Adrenal gland (tissue), 5 donors: ENCODE data around the gene CLSTN3.

Experiments
- POLR2A ChIP-seq, 2 donors: fragments of 450-650 bp; IDR thresholded peaks; one replicate each; pipeline ENCODE4 v1.6.1; 2017; ENCODE audit warnings: antibody characterized with exemption in 2 of 2, mild to moderate bottlenecking in 2 of 2, moderate library complexity in 1 of 2
- TF ChIP-seq, protein P1 (sequence below), 6 experiments: fragments of 450-650 bp in 4 of 6; fragments of 200-600 bp in 2 of 6; sonication (generic) in 1 of 6; IDR thresholded peaks; 1 replicate in 5 of 6; 2 replicates in 1 of 6; pipeline versions ENCODE4 v1.5.1 to v1.8.0; 2016 to 2021; ENCODE audit warnings: antibody characterized with exemption in 6 of 6, mild to moderate bottlenecking in 2 of 6, moderate library complexity in 1 of 6
- donor health status: DM: no; HTN: no; CAD: no.

DNA sequence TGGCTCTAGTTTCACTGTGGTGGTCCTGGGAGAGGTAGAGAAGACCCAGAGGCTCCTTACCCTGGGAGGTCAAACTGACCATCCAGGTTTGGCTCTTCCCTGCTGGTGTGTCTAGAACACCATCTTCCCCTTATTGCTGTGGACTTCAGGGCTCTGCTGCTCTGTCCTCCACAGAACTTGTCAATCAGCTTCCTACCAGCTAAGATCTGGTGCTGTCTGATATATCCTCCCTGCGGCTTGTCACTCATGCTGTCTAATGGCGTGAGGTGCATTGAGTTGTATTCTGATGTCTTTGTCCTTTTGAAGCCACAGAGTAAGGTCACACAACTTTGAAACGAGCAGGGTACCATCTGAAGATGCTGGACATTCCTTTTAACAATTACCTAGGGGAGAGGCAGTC lies 14.0 kb upstream of the CLSTN3 start:
- TF ChIP-seq, protein P1, sequence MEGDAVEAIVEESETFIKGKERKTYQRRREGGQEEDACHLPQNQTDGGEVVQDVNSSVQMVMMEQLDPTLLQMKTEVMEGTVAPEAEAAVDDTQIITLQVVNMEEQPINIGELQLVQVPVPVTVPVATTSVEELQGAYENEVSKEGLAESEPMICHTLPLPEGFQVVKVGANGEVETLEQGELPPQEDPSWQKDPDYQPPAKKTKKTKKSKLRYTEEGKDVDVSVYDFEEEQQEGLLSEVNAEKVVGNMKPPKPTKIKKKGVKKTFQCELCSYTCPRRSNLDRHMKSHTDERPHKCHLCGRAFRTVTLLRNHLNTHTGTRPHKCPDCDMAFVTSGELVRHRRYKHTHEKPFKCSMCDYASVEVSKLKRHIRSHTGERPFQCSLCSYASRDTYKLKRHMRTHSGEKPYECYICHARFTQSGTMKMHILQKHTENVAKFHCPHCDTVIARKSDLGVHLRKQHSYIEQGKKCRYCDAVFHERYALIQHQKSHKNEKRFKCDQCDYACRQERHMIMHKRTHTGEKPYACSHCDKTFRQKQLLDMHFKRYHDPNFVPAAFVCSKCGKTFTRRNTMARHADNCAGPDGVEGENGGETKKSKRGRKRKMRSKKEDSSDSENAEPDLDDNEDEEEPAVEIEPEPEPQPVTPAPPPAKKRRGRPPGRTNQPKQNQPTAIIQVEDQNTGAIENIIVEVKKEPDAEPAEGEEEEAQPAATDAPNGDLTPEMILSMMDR (IDR thresholded peaks at IDR 0.05): no peak
- TF ChIP-seq POLR2A (IDR thresholded peaks at IDR 0.05): no peak
